Measurements from ENCODE around the gene PPP2R3A. TPM values are rescaled to one million over a fixed set of nuclear protein-coding genes. Genes with fewer than 3 reads are reported as not detected.

The PPP2R3A gene
- total and polyA plus RNA-seq, 2 of the 4 experiments (the other 2 are of a cell fraction) = 11.3 to 37.3 TPM

- CTCF ChIA-PET = interaction anchor here (1.2 kb wide), 1 partner anchor 127 kb away, joined by 3 read pairs; no protein-coding TSS in a partner anchor
Observed at GRCh38 chr3:136044980-136045745, 79.6 kb downstream of the PPP2R3A start.

More at GRCh38 chr3:136044980-136045745, 79.6 kb downstream of the PPP2R3A start:
- no peaks in the 10 kb centered on the region for H3K27me3 ChIP-seq (ENCODE audit: control insufficient read depth, insufficient read depth, low read length)
- POLR2A ChIA-PET (ENCODE audit: unreplicated experiment) = no interaction called here
- dilution Hi-C loops (cut with HindIII; ENCODE audit: low sequenced_read_pairs, unreplicated experiment) = no loop called here
- H3K4me1 ChIP-seq (ENCODE audit: control insufficient read depth, insufficient read depth, low read length) = no peaks in the 10 kb centered on the region
- 92% methylated on average over 5 of the region's 7 CpGs; no CpG with 5 or more reads in 1 of the 2 experiments for WGBS, 2 experiments (ENCODE audit: extremely low coverage in 2 of 2, insufficient read length in 1 of 2)
- H4K8ac ChIP-seq (ENCODE audit: low read depth in 2 of 2, low read length in 2 of 2) = no peak overlapping the region
- H3K9ac ChIP-seq (ENCODE audit: low read depth, low read length) = no peak overlapping the region
- no peak overlapping the region for H3K18ac ChIP-seq (ENCODE audit: low read depth, low read length)
- H2BK5ac ChIP-seq (ENCODE audit: low read depth, low read length, poor library complexity, severe bottlenecking) = no peak overlapping the region
- no peak for TF ChIP-seq RAD21 (IDR thresholded peaks at IDR 0.05; ENCODE audit: low read length)
- TF ChIP-seq NFE2L2 (IDR thresholded peaks at IDR 0.05; ENCODE audit: low read depth, low read length) = no peak
- TF ChIP-seq MAFK (IDR thresholded peaks at IDR 0.05; ENCODE audit: low read depth, low read length) = no peak
- no peak for TF ChIP-seq MXI1 (IDR thresholded peaks at IDR 0.05; ENCODE audit: borderline replicate concordance, low read depth, low read length)
- TF ChIP-seq MAZ (IDR thresholded peaks at IDR 0.05; ENCODE audit: borderline replicate concordance, low read depth, low read length) = no peak
- TF ChIP-seq RCOR1 (IDR thresholded peaks at IDR 0.05; ENCODE audit: insufficient replicate concordance, low read length) = no peak
- no peak for TF ChIP-seq USF2 (IDR thresholded peaks at IDR 0.05; ENCODE audit: low read depth, low read length)
- no peak for TF ChIP-seq FOS (IDR thresholded peaks at IDR 0.05; ENCODE audit: low read depth, low read length)
- TF ChIP-seq SMC3 (IDR thresholded peaks at IDR 0.05; ENCODE audit: low read depth, low read length) = no peak
- no peak for TF ChIP-seq BHLHE40 (IDR thresholded peaks at IDR 0.05; ENCODE audit: low read depth, low read length)
- no peak for TF ChIP-seq CEBPB (IDR thresholded peaks at IDR 0.05; ENCODE audit: low read depth, low read length)
- no peak for TF ChIP-seq CHD1 (IDR thresholded peaks at IDR 0.05; ENCODE audit: low read depth, low read length)
- no peak for TF ChIP-seq ELK1 (IDR thresholded peaks at IDR 0.05; ENCODE audit: borderline replicate concordance, low read depth, low read length)
- TF ChIP-seq RFX5 (IDR thresholded peaks at IDR 0.05; ENCODE audit: low read depth, low read length) = no peak
- in situ Hi-C loops (cut with MboI; ENCODE audit: low sequenced_read_pairs) = loop anchor here (5.0 to 25.0 kb wide), 3 partner anchors 123 to 1258 kb away; partner anchors contain the start of gene EPHB1
- H3K4me2 ChIP-seq (ENCODE audit: low read depth, low read length) = no peak overlapping the region
- H3K9me3 ChIP-seq (ENCODE audit: control insufficient read depth, insufficient read depth, low read length) = no peaks in the 10 kb centered on the region
- no peak overlapping the region for H3K4ac ChIP-seq (ENCODE audit: low read depth, low read length)
- no peak overlapping the region for H2BK120ac ChIP-seq (ENCODE audit: low read depth, low read length)
- intact Hi-C loops (cut with micrococcal nuclease) = loop anchor here (5.0 to 10.0 kb wide), 2 partner anchors 308 to 1250 kb away; partner anchors contain the start of gene EPHB1
- no peak overlapping the region for H2AFZ ChIP-seq (replicated peaks; ENCODE audit: low read length, poor library complexity)
- H3K79me1 ChIP-seq (ENCODE audit: low read depth in 1 of 2, low read length in 2 of 2) = no peaks in the 10 kb centered on the region; a peak in 1 of 4 replicates
- DNase-seq (no peak), ATAC-seq (ENCODE audit: low read depth) (no peak)
- H3K9me1 ChIP-seq (ENCODE audit: insufficient read depth, low read length) = no peaks in the 10 kb centered on the region; the same call in 1 of the 2 replicates
- peaks cover 18% of the 10 kb centered on the region for H3K36me3 ChIP-seq (ENCODE audit: control insufficient read depth, insufficient read depth, low read length)
- H4K91ac ChIP-seq (ENCODE audit: insufficient read depth, low read depth, low read length) = no peak overlapping the region
- no peak overlapping the region for H3K27ac ChIP-seq (ENCODE audit: insufficient read depth, low read length)
- H3K23ac ChIP-seq (ENCODE audit: low read depth, low read length) = no peak overlapping the region
- no peak overlapping the region for H2AK5ac ChIP-seq (ENCODE audit: low read depth, low read length)
- H4K20me1 ChIP-seq (ENCODE audit: insufficient read depth, low read length) = no peaks in the 10 kb centered on the region
- H3K14ac ChIP-seq (replicated peaks; ENCODE audit: low read depth, low read length) = no peak overlapping the region
- no peak overlapping the region for H2BK20ac ChIP-seq (ENCODE audit: low read depth, low read length)
- H3K4me3 ChIP-seq (ENCODE audit: insufficient read depth, low read depth, low read length) = no peak overlapping the region
- H4K5ac ChIP-seq (ENCODE audit: low read depth, low read length) = no peak overlapping the region
- H2AK9ac ChIP-seq (replicated peaks; ENCODE audit: low read depth, low read length, poor library complexity) = no peak overlapping the region
- no peak overlapping the region for H2BK15ac ChIP-seq (ENCODE audit: low read depth, low read length)
- no TSS peak for BruUV-seq (replicated peaks)
- H3K56ac ChIP-seq (ENCODE audit: extremely low read depth, insufficient read depth, low read length) = no peak overlapping the region
